NCI-H1048 (cell line): ENCODE results near the gene FRAS1.
"Not testable (repeated sequence)": the region's sequence is repeated elsewhere in the genome, so short reads cannot be mapped to it uniquely, and the experiment has no call there.

Source experiments
- DNase-seq: peaks from one replicate; lab custom pipeline; 2025; lab: John Stamatoyannopoulos, UW

FRAS1 gene

DNA sequence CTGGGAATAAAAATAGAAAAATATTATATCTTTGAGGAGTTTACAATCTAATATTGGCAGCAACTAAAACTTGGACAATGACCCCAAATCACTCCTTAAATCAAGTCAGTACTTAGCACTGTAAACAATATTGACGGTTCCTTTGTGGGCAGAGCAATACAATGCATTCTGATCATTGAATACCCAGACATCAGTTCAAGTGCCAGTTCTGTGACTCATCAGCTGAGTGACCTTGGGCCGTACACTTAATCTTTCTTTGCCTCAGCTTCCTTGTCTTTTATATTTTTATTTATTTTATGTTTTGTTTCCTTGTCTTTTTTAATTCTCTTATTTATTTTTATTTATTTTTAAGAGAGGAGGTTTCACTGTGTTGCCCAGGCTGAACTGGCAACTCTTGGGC, 382.2 kb downstream of the FRAS1 start:
- DNase-seq = no peak

DNA sequence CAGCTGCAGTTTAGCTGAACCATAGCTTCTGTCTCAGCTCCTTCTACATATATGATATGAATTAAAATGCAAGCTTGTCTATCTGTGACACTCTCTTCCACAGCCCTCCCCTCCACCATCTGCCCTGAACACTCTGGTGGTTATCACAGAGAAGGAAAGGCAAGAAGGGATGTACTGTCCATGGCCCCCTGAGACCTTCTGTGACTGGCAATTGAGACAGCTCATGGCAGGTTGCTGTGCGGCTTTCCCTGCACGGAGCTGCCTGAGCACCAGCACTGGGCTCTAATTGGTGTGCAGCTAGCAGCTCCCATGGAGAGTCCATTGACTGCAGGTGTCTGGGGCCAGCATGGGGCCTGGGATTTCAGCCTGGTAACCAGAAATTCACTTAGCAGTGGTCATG, 384.6 kb downstream of the FRAS1 start:
- no peak for DNase-seq

DNA sequence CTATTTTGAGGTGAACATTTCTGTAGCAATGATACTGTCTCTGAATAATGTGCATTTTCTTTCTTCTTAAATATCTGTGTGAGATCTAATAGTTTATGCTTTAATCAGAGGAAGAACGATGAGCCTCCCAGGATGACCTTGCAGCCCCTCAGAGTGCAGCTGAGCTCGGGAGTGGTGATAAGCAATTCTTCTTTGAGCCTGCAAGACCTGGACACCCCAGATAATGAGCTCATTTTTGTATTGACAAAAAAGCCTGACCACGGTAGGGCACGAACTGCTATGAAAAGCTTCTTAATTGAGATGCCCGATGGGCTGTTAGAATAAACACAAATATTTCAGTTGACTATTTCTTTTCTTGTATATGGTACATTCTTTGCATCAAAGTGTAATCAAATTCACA, 389.5 kb downstream of the FRAS1 start:
- no peak for DNase-seq

DNA sequence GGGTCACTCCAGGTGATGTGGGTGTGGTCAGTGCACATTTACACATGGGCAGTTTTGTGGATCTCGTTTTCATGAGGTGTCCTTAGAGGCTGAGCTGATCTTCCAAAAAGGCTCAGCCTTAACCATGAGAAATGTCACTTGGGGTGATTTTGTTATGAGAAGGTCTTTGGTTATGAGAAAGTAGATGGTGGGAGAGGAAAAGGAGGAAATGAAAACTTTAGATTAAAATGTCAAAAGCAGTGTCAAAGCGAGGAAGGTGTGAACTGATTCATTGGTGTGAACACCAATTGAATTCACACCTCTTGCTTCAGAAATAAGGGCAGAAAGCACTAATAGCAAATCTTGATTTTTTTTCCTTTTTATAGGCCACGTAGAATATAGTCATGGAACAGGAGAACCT, 394.3 kb downstream of the FRAS1 start:
- no peak for DNase-seq

DNA sequence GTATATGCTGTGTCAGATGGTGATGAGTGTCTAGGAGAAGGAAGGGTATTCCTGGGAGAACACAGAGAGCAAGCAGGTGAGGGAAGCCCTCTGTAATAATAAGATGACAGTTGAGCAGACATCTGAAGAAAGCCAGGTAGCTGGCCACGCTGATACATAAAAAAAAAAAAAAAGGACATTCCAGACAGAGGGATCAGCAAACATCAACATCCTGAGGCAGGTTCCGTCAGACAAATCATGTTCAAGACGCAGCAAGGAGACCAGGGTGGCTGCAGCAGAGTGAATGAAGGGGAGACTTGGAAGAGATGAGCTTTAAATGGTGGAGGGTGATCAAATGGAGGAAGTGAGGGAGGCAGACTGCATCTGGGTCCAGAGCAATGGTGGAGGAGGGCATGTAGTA, 396.9 kb downstream of the FRAS1 start:
- no peak for DNase-seq

DNA sequence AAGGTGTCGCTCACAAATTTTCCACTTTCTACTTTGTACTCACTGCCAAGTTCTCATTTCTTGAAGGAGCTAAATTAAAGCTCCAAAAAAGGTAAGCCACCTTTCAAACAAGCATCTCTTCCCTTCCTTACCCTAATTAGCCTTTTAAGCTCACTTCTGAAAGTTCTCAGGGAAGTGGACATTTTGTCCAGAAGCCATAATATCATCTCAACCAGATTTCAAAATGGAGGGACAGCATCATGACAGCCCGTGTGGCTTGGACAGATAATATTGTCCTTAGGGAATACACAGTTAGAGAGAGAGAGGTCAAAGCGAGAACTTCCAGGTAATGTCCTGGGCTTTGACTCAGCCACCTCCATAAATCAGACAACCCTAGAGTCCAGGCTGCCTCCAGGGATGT, 400.6 kb downstream of the FRAS1 start:
- DNase-seq = no peak

DNA sequence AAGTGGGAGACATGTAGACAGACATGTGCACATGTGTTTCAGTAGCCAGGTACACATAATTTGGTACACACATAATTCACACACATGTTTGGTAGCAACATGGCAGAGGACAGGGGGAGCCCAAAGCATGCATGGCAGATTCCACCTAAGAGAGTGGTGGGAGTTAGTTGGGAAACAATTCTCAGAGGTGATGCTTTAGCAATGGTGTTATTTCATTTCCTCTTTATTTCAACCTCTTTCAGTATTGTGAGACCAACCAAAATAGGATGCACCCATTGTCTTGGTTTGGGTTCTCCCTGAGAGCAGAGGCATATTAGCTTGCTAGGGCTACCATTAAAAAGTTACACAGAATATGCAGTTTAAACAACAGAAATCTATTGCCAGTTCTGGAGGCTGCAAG, 402.2 kb downstream of the FRAS1 start:
- DNase-seq = no peak

DNA sequence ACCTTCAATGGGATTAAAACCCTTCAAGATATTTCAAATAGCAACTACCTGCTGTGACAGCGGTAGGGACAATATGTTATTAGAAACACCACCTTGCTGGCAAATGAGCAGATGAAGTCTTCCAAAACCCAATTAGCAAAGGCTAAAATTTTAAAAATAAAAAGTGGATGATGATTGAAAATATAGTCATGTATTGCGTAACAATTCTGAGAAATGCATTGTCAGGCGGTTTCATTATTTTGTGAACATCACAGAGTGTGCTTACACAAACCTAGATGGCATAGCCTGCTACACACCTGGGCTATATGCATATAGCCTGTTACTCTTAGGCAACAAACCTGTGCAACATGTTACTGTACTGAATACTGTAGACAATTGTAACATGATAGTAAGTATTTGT, 403.2 kb downstream of the FRAS1 start:
- DNase-seq = no peak

DNA sequence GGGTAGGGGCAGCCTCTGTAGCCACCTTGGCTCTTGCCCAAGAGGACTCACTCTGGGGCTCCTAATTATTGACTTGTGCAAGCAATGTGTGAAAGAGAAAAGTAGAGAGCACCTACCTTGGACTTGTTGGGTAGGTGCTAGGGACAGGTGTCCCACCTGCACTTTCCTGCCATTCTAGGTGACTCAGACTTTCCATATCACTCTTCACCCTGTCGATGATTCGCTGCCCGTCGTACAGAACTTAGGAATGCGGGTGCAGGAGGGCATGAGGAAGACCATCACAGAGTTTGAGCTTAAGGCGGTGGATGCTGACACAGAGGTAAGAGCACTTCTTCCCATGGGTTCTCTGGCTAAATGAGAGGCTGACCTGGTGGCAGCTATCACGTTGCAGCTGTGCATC, 407.1 kb downstream of the FRAS1 start:
- DNase-seq = no peak

DNA sequence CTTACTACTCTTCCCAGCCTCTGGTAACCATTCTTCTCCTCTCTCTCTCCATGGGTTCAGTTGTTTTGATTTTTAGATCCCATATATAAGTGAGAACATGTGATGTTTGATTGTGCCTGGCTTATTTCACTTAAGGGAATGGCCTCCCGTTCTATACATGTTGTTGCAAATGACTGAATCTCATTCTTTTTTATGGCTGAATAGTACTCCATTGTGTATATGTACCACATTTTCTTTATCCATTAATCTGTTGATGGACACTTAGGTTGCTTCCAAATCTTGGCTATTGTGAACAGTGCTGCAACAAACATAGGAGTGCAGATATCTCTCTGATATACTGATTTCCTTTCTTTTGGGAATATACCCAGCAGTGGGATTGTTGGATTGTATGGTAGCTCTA, 410.1 kb downstream of the FRAS1 start:
- not testable (repeated sequence) for DNase-seq

DNA sequence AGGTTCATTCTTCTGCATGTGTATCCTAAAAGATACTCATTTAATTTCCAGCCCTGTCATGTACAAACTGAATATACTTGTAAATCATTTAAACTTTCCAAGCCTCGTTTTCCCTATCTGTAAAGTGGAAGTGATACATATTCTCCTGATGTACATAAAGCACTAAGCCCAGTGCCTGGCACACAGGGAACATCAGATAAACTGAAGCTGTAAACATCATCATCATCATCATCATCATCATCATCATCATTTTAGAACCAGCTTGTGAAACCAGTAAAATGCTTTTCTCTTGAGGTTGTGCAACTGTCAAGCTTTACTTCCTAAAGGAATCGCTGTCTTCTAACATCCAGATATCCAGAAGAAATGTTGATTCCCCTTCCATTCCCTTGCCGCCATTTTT, 411.1 kb downstream of the FRAS1 start:
- no peak for DNase-seq

DNA sequence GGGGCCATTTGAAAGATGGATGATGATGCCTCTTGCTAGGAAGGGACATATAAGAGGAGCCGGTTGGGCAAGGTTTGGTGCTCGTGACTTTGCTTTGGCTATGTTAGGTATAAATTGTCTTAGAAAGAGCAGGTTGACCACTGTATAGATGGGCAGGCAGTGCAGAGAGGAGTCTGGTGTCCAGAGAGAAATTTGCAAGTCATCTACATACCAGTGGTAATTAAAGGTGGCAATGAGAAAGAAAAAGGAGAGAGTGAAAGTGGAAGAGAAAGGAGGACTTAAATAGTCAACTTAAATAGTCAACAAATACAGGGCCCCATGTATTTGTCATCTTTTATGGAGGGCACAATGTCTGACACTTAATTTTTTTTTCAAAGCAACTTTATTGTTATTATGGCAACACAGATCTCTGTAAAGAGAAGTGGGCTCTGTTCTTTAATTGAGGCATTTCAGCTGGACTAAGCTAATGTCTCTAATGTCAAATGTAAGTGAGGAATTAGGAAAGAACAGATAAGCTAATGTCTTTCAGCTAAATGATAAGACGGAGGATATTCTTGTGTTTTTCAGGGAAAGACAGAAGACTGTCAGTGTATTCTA, 419.1 kb downstream of the FRAS1 start:
- no peak for DNase-seq

DNA sequence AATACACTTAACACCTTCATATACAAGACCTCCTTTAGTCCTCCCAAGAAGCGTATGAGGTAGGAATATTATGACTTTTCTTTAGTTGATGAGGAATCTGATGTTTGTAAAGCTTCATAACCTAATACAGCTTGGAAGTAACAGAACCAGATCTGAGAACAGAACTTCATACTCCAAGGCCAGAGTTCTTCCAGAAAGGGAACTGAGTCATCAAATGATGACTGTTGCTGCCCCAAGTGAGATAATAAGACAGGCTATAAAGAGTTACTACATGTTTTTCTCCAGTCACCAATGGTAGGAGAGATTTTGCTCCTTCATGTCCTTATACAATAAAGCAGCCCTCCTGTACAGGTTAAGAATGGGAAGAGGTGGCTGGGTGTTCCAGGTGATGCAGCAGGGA, 420.2 kb downstream of the FRAS1 start:
- no peak for DNase-seq

DNA sequence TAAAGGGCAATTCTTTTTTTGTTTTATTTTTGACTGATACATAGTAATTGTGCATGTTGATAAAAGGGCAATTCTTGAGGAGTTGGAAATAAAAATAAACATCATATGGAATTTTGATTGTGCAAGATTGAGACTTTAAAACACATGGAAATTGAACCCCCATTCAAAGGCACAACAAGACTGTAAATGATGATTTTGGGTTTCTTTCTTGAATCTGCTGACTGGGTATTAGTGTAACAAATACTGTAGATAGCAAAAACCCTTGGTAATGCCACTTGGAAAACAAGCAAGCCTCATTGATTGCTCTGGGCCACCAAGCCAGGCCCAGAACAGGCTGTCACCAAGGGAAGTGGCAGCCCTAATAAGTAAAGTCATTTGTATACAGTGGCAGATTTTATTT, 421.4 kb downstream of the FRAS1 start:
- DNase-seq = no peak

DNA sequence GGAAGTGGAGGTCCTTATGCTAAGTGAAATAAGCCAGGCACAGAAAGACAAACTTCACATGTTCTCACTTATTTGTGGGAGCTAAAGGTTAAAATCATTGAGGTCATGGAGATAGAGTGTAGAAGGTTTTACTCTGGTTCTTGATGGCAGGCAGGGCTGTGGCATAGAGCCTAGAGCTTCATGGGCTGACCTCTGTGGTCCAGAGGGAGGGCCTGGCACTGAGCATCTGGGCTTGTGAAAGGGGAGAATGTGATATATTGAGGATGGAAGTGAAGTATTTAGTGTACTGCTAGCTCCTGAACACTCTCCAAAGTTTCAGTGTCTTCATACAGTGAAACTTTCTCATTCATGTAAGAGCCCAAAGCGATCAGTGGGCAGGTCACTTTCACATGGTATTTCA, 423.2 kb downstream of the FRAS1 start:
- DNase-seq = no peak

DNA sequence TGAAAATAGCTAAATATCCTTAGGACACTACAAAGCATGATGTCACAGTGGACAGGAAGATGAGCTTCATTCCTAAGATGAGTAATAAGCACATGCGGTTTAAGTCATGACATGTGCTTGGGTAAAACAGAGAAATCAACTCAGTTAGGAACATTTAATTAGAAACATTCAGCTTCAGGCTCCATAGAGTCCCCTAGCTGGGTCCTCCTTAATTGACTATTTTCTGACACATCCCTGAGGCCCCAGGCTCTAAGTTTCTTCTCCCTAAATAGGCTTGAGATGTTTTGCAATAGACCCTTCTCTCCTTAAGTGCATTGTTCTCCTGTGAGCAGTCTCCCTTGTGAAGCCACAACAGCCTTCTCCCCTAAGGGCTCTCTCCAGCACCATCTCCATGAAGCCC, 424.1 kb downstream of the FRAS1 start:
- DNase-seq = no peak

DNA sequence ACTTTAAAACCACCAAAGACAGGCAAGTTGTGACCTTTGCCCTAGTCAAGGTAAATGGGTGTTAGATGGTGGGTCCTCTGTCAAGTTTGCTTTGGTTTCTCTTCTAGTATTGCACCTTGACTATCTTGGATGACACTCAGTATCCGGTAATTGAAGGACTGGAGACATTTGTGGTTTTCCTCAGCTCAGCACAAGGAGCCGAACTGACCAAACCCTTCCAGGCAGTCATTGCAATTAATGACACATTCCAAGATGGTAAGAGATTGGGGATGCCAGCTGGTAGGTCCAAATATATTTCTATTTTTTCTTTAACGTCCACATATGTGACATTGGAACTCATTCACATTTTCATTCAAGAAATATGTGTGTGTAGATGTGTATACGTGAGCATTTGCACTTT, 425.2 kb downstream of the FRAS1 start:
- DNase-seq = no peak

DNA sequence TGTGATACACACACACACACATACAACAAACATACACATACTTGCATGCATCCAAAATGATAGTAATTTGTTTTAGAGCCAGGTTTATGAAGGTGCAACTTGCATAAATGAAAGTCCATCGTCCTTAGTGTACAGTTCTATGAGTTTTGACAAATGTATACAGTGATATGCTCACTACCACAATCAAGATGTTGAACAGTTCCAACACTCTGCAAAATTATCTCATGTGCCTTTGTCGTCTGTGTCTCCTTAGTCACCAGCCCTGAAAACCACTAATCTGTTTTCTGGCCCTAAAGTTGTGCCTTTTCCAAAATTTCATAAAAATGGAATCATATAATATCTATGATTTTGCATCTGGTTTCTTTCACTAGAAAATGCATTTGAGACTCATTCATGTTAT, 426.7 kb downstream of the FRAS1 start:
- no peak for DNase-seq

DNA sequence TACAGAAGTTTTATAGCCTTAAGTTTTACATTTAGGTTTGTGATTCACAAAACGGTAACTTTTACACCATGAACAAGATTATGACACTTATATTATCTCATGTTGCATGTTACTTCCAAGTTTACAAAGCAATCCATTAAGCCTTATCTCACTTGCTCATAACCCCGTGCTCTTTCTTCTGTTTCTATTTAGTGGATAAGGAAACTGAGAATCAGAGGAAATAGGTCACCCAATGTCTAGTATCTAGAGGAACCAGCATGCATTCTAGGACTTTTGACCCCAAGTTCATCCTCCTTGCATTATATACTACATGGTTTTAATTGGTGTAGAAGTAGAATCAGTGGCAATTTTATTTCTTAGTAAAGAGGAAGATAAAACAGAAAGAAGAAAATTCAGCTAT, 427.5 kb downstream of the FRAS1 start:
- no peak for DNase-seq

DNA sequence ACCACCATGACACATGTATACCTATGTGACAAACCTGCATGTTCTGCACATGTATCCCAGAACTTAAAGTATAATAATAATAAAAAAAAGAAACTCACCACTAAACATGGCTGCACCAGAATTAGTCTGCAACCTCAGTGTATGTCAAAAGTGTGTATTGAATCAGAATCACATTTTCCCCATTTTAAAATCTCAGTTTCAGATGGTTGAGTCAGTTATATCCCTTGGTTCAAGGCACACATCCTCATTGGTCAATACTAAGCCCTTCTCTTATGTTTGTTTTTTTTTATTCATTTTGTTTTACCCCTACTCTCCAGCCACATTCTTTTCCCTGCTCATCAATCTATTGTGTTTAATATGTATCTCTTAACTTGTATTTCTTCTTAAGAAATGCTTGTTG, 436.6 kb downstream of the FRAS1 start:
- DNase-seq = no peak

DNA sequence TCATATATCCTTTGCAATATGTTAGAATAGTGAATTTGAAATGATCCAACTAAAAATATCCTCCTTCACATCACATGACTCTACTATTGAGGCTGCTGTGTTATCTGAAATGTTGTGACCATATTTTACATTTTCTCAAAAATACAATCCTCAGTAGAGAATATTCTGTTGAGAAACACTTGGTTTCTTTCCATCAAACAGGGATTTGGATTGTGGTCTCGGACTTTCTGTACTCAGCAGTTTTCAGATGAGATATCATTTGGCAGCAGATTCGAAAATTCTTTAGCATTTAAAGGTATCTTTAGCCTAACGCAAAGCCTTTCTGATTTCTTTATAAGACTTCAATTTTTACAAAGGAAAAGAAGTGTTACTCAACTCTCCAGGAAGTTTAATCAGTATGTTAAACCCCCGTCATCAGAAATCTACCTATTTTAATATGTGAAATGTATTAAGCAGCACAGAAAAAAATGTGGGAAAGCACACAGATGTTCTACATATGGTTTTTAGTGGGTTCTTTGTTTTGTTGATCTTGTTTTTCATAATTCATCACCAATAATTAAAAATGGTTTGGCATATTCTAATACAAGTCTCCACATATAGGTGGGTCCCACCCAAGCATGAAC, 439.0 kb downstream of the FRAS1 start:
- DNase-seq = no peak

DNA sequence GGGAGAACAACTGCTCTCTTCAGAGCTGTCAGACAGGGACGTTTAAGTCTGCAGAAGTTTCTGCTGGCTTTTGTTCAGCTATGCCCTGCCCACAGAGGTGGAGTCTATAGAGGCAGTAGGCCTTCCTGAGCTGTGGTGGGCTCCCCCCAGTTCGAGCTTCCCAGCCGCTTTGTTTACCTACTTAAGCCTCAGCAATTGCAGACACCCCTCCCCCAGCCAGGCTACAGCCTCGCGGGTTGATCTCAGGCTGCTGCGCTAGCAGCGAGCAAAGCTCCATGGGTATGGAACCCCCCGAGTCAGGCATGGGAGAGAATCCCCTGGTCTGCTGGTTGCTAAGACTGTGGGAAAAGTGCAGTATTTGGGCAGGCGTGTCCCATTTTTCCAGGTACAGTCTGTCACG, 449.1 kb downstream of the FRAS1 start:
- not testable (repeated sequence) for DNase-seq

DNA sequence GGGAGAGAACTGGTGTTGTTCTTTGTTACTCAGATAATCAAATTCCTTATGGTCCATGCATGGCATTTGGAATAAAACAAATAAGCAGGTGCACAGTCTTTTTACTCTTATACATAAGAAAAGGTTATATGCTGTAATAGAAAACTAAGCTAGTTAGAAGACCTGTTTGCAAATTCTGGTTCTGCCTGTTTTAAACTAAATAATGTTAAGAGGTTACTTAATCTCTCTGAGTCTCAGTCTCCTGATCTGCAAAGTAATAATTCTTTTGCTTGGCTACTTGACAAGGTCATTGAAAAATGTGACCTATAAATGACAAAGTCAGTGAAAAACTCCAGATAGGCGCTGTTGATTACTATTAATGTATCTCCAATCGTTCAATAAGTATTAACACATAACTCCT, 451.9 kb downstream of the FRAS1 start:
- DNase-seq = no peak

DNA sequence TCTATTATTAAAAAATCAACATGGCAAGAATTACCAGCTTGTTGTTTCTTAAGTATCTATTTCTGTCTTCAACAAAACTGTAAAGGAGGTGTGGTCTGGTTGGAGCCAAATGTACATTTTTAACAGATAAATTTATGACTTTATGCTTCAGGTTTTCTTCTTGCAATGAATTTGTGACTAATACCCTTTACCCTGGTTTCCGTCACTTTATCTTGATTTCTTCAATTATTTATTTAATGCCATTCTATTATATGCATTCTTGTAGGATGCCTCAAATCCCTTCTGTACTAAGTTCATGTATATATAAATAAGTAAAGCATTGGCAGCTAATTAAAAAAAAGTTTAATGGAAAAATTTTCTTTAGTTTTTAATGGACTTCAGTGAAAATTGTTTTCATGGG, 453.0 kb downstream of the FRAS1 start:
- no peak for DNase-seq

DNA sequence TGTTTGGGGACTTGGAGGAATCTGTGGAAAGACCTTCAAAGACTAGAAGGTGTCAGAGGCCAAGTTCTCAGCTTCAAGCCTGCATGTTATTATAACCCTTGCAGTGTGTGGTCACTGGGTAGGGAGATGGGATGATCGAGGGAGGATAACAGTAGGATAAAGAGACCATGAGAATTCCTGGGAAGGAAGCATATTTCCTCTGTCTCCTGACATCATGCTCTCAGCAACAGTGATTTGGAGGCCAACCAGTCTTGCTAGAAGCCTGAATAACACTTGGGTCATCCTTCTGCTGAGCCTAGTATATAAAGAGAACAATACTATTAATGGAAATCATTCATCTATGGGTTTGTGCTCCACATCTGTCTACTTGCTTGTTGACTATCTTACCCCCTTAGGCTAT, 453.6 kb downstream of the FRAS1 start:
- DNase-seq = no peak
